HepG2 (cell line): Measurements from ENCODE around the gene ATP6V1G2. TPM values are rescaled to one million over a fixed set of nuclear protein-coding genes. Genes with fewer than 3 reads are reported as not detected.

Experiments
- ATAC-seq: fragments of 200-7000 bp; cut with Tn5 transposase; 3 replicates; pipeline ENCODE4 v1.9.1; 2020; ENCODE audit warnings: mild to moderate bottlenecking, moderate library complexity
- BruUV-seq: library from RNA; stranded (reverse); fragments of 400-500 nt; replicated peaks from 2 replicates; lab custom pipeline; 2021; lab: Mats Ljungman, UMichigan
- CTCF ChIA-PET: fragments of 300-600 bp; formaldehyde crosslinking; extraction: SDS; loops from one replicate; lab custom pipeline; 2021; ENCODE audit warnings: low total read pairs, inconsistent platforms, low intra/inter-chr PET ratio; lab: Yijun Ruan, JAX
- POLR2A ChIA-PET: fragments of 350-600 bp; sonication (Branson Sonifier 250); formaldehyde crosslinking; loops from one replicate; lab custom pipeline; 2020; ENCODE audit warnings: antibody characterized with exemption, inconsistent platforms; lab: Yijun Ruan, JAX
- DNase-seq: peaks from one replicate; pipeline ENCODE4 v3.0.0-alpha.2; 2015; ENCODE audit warnings: low spot score
- FAIRE-seq: peaks from 3 replicates; lab custom pipeline; 2011; peaks lifted over from hg19 to GRCh38; lab: Jason Lieb, UNC
- H2AFZ ChIP-seq: one replicate; pipeline ENCODE4 v1.6.1; 2011; ENCODE audit warnings: low read length, inconsistent platforms
- H3K27ac ChIP-seq: fragments of 300-600 bp; 3 replicates; pipeline ENCODE4 v1.8.0; 2011; ENCODE audit warnings: mixed run types, mild to moderate bottlenecking, mixed read lengths, low read length, inconsistent platforms; ENCODE audit not compliant: insufficient read depth; ENCODE audit errors: extremely low read length
- H3K27me3 ChIP-seq, 2 experiments: fragments of 200-600 bp in 1 of 2; 2 replicates in 1 of 2; 3 replicates in 1 of 2; pipeline versions ENCODE4 v1.6.0 to v1.8.0; 2011; ENCODE audit warnings: low read length in 2 of 2, mild to moderate bottlenecking in 2 of 2, moderate library complexity in 2 of 2, inconsistent platforms in 1 of 2; ENCODE audit not compliant: insufficient read depth in 2 of 2, control insufficient read depth in 1 of 2
- H3K36me3 ChIP-seq, 2 experiments: fragments of 200-600 bp in 1 of 2; replicated peaks in 1 of 2; 2 replicates in 1 of 2; 3 replicates in 1 of 2; pipeline versions ENCODE4 v1.5.1 to v1.8.0; 2011; ENCODE audit warnings: low read length in 2 of 2, inconsistent platforms in 1 of 2; ENCODE audit not compliant: insufficient read depth in 2 of 2, control insufficient read depth in 1 of 2
- H3K4me1 ChIP-seq: 2 replicates; pipeline ENCODE4 v1.5.1; 2012; ENCODE audit warnings: low read length, inconsistent platforms; ENCODE audit not compliant: insufficient read depth
- H3K4me2 ChIP-seq: 2 replicates; pipeline ENCODE4 v1.6.0; 2011; ENCODE audit warnings: low read depth, low read length, inconsistent platforms
- H3K4me3 ChIP-seq, 3 experiments: fragments of 200-600 bp in 1 of 3; sonication (generic), shearing (Covaris generic) in 1 of 3; replicated peaks in 1 of 3; 2 replicates each; pipeline ENCODE4 v1.5.1; 2011 to 2016; ENCODE audit warnings: low read length in 3 of 3, inconsistent platforms in 2 of 3, low read depth in 2 of 3, mild to moderate bottlenecking in 2 of 3, control low read depth in 1 of 3, mixed read lengths in 1 of 3; ENCODE audit not compliant: insufficient read depth in 1 of 3
- H3K79me2 ChIP-seq: one replicate; pipeline ENCODE4 v1.6.1; 2011; ENCODE audit warnings: low read length, inconsistent platforms; ENCODE audit not compliant: insufficient read depth
- H3K9ac ChIP-seq: 2 replicates; pipeline ENCODE4 v1.6.0; 2011; ENCODE audit warnings: mild to moderate bottlenecking, low read depth, low read length, inconsistent platforms; ENCODE audit not compliant: insufficient read depth
- H3K9me3 ChIP-seq: 2 replicates; pipeline ENCODE4 v1.5.1; 2012; ENCODE audit warnings: mild to moderate bottlenecking, low read length
- H4K20me1 ChIP-seq: 2 replicates; pipeline ENCODE4 v1.6.0; 2011; ENCODE audit warnings: inconsistent platforms, mild to moderate bottlenecking, low read length, moderate library complexity; ENCODE audit not compliant: insufficient read depth
- PAF1 ChIP-seq: IDR thresholded peaks from 2 replicates; pipeline ENCODE4 v1.6.1; 2016; ENCODE audit warnings: missing genetic modification reagents, missing compliant biosample characterization
- POLR2AphosphoS5 ChIP-seq: IDR thresholded peaks from 2 replicates; pipeline ENCODE4 v1.6.1; 2012; ENCODE audit warnings: low read depth, low read length
- SMAD9 ChIP-seq: sonication (generic); formaldehyde crosslinking; IDR thresholded peaks from 2 replicates; pipeline ENCODE4 v1.5.1; 2020; ENCODE audit warnings: mild to moderate bottlenecking, missing genetic modification reagents
- ZNF331 ChIP-seq: sonication (generic); formaldehyde crosslinking; IDR thresholded peaks from 2 replicates; pipeline ENCODE4 v1.4.0; 2020; ENCODE audit warnings: missing genetic modification reagents
- ZNF343 ChIP-seq: sonication (generic); formaldehyde crosslinking; IDR thresholded peaks from 2 replicates; pipeline ENCODE4 v1.4.0; 2020; ENCODE audit warnings: mild to moderate bottlenecking, missing genetic modification reagents
- ZNF558 ChIP-seq: sonication (generic); formaldehyde crosslinking; IDR thresholded peaks from 2 replicates; pipeline ENCODE4 v1.9.0; 2022; ENCODE audit warnings: mild to moderate bottlenecking, missing genetic modification reagents, borderline replicate concordance
- ZNF576 ChIP-seq: sonication (generic); formaldehyde crosslinking; IDR thresholded peaks from 2 replicates; pipeline ENCODE4 v1.4.0; 2020; ENCODE audit warnings: mild to moderate bottlenecking, missing genetic modification reagents
- ZNF607 ChIP-seq: sonication (generic); formaldehyde crosslinking; IDR thresholded peaks from 2 replicates; pipeline ENCODE4 v1.5.1; 2020; ENCODE audit warnings: missing genetic modification reagents, mild to moderate bottlenecking, borderline replicate concordance
- ZNF724P ChIP-seq: sonication (generic); formaldehyde crosslinking; IDR thresholded peaks from 2 replicates; pipeline ENCODE4 v1.8.0; 2022; ENCODE audit warnings: missing genetic modification reagents, borderline replicate concordance
- WGBS: methylation state at CpG from one replicate; pipeline ENCODE4 v1.1.6; 2017; ENCODE audit warnings: low lambda C conversion rate; 5-methylcytosine and 5-hydroxymethylcytosine counted together
- in situ Hi-C: cut with HindIII; loops from 2 replicates; pipeline ENCODE4 v1.10.0; 2017; ENCODE audit warnings: low pct_unique_long_range_greater_than_20kb; ENCODE audit not compliant: extremely low pct_ligation_motif_present
- intact Hi-C: fragments of 100-400 bp; cut with micrococcal nuclease; formaldehyde crosslinking; loops from one replicate; pipeline ENCODE4 v1.10.0; 2022; ENCODE audit not compliant: unreplicated experiment
- polyA plus RNA-seq, 8 experiments: library from polyadenylated mRNA; depleted of rRNA in 3 of 8; stranded (reverse) in 7 of 8; unstranded in 1 of 8; fragments of >200 nt; fragmentation: Illumina TruSeq in 4 of 8; extraction: Trizol in 4 of 8; gene quantifications; 2 replicates each; pipeline versions ENCODE4 v1.2.1 to v1.2.3, GENCODE V29; 2011 to 2016; ENCODE audit warnings: low read depth in 4 of 8, missing spikeins in 1 of 8, mixed read lengths in 1 of 8; ENCODE audit not compliant: insufficient read depth in 1 of 8
- total RNA-seq, 5 experiments: library from RNA; depleted of rRNA; stranded (reverse); fragments of >200 nt; fragmentation: Illumina TruSeq; extraction: Trizol; gene quantifications; 2 replicates each; pipeline ENCODE4 v1.2.3, GENCODE V29; 2016; ENCODE audit warnings: low read depth in 1 of 5

ATP6V1G2 gene
- total and polyA plus RNA-seq, 2 of the 13 experiments (the other 11 are each of a cell fraction or from before 2014, with no cell fraction given) = 0.27 to 0.83 TPM

GRCh38 chr6:31540640-31541039 lies 5.8 kb downstream of the ATP6V1G2 start (continued):
- TF ChIP-seq ZNF724P (CRISPR knock-in tag) = no peak
- TF ChIP-seq SMAD9 = no peak
- TF ChIP-seq ZNF343 = no peak
- no peak for TF ChIP-seq PAF1

- ATAC-seq (no peak), DNase-seq (no peak), FAIRE-seq (no peak)
- Histone ChIP-seq H3K4me2 (peak overlapping the region; percentile 99), H2AFZ (no peak overlapping the region), H3K27me3 (no peaks in the 10 kb centered on the region; a peak in 2 of 5 replicates), H3K9me3 (no peaks in the 10 kb centered on the region), H3K27ac (no peak overlapping the region), H4K20me1 (peaks cover 66% of the 10 kb centered on the region), H3K79me2 (peaks cover 72% of the 10 kb centered on the region), H3K4me3 (peak overlapping the region; percentile 66 to 99 (median 83); a peak in 3 of 6 replicates), H3K9ac (peak overlapping the region; percentile 96; the same call in 1 of the 2 replicates), H3K4me1 (peaks cover 60% of the 10 kb centered on the region), H3K36me3 (peaks cover 32 to 65% of the 10 kb centered on the region in 2 experiments)
- in situ Hi-C loops (no loop called here), intact Hi-C loops (no loop called here)
- ChIA-PET POLR2A (interaction anchor here (1.7 to 6.9 kb wide), 2 partner anchors 9 to 10 kb away, joined by 3 to 123 read pairs; partner anchors contain the start of genes MCCD1 and NFKBIL1), CTCF (no interaction called here)
- WGBS = 91% methylated on average over 6 of the region's 6 CpGs
- no TSS peak for BruUV-seq
- no peak for TF ChIP-seq ZNF558 (CRISPR knock-in tag)
- TF ChIP-seq ZNF331 (CRISPR knock-in tag) = peak; percentile 7; the same call in 1 of the 2 replicates
- 0 out of 2 replicates have a peak, but pooled peaks have one; percentile 32 for TF ChIP-seq ZNF607
- 0 out of 2 replicates have a peak, but pooled peaks have one; percentile 10 for TF ChIP-seq POLR2AphosphoS5
- no peak for TF ChIP-seq ZNF576 (CRISPR knock-in tag)
These were observed 7.5 kb downstream of the ATP6V1G2 start for GRCh38 chr6:31538805-31539400.
